ENCODE measurements around the gene MSRB1. TPM values are rescaled to one million over a fixed set of nuclear protein-coding genes. Genes with fewer than 3 reads are reported as not detected.
A peak's percentile ranks its signal among the peaks of the same experiment; 100 is the strongest.

The MSRB1 gene
- total RNA-seq, 1 donor from 2014 or later = 23.7 TPM

DNA sequence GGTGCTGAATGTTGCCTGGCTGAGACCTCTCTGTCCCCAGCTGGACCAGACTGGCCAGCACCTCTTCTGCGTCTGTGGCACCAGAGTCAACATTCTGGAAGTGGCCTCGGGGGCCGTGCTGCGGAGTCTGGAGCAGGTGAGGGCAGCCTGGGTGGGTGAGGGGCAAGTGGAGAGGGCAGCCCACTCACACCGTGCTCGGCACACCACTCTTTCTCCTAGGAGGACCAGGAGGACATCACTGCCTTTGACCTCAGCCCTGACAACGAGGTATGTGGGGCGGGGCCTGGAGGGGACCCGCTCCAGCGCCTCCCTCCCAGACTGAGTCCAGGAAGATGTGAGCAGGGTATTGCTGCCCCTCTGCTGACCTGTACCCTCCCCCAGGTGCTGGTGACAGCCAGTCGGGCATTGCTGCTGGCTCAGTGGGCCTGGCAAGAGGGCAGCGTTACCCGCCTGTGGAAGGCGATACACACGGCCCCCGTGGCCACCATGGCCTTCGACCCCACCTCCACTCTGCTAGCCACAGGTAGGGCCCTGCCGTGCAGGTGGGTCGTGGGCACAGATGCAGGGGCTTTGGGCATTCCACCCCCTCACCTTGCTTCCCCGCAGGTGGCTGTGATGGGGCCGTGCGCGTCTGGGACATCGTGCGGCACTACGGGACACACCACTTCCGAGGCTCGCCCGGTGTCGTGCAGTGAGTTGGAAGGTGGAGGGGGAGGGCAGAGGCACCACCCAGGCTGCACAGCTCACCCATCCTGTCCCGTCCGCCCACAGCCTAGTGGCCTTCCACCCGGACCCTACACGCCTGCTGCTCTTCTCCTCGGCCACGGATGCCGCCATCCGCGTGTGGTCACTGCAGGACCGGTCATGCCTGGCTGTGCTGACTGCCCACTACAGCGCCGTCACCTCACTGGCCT is 31.4 kb upstream of the MSRB1 start:
- TF ChIP-seq, protein P1, sequence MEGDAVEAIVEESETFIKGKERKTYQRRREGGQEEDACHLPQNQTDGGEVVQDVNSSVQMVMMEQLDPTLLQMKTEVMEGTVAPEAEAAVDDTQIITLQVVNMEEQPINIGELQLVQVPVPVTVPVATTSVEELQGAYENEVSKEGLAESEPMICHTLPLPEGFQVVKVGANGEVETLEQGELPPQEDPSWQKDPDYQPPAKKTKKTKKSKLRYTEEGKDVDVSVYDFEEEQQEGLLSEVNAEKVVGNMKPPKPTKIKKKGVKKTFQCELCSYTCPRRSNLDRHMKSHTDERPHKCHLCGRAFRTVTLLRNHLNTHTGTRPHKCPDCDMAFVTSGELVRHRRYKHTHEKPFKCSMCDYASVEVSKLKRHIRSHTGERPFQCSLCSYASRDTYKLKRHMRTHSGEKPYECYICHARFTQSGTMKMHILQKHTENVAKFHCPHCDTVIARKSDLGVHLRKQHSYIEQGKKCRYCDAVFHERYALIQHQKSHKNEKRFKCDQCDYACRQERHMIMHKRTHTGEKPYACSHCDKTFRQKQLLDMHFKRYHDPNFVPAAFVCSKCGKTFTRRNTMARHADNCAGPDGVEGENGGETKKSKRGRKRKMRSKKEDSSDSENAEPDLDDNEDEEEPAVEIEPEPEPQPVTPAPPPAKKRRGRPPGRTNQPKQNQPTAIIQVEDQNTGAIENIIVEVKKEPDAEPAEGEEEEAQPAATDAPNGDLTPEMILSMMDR (IDR thresholded peaks at IDR 0.05; ENCODE audit: insufficient read depth, low read depth, low read length) = no peak
- TF ChIP-seq EZH2 (IDR thresholded peaks at IDR 0.05; ENCODE audit: insufficient read depth, low read length) = no peak
- peaks cover 11% of the 10 kb centered on the region for H3K4me1 Mint-ChIP-seq (ENCODE audit: low read depth, unreplicated experiment)
- no peaks in the 10 kb centered on the region for H3K27me3 ChIP-seq (ENCODE audit: insufficient read depth, low read length)
- H2AFZ ChIP-seq (ENCODE audit: low read depth, low read length) = no peak overlapping the region
- no peak for DNase-seq (ENCODE audit: low read depth)
- FAIRE-seq = no peak
- no peak overlapping the region for H3K9ac ChIP-seq (ENCODE audit: low read length)
- H3K4me1 ChIP-seq (ENCODE audit: insufficient read depth, low read length) = peaks cover 11% of the 10 kb centered on the region
- no peaks in the 10 kb centered on the region for H3K27me3 Mint-ChIP-seq (ENCODE audit: low read depth, unreplicated experiment)
- H3K9me3 Mint-ChIP-seq (ENCODE audit: unreplicated experiment) = no peaks in the 10 kb centered on the region
- H3K4me3 ChIP-seq (ENCODE audit: insufficient read depth, low read depth, low read length) = no peak overlapping the region
- H3K4me3 Mint-ChIP-seq (ENCODE audit: unreplicated experiment) = peak overlapping the region; percentile 40
- no peak overlapping the region for H3K4me2 ChIP-seq (ENCODE audit: low read length)
- H4K20me1 ChIP-seq (ENCODE audit: insufficient read depth, low read length) = peaks cover 23% of the 10 kb centered on the region
- H3K9me3 ChIP-seq (ENCODE audit: insufficient read depth, low read depth, low read length) = no peaks in the 10 kb centered on the region
- peaks cover 6% of the 10 kb centered on the region for H3K36me3 Mint-ChIP-seq (ENCODE audit: low read depth, unreplicated experiment)
- peaks cover 35% of the 10 kb centered on the region for H3K79me2 ChIP-seq (ENCODE audit: insufficient read depth, low read length)
- no peak overlapping the region for H3K27ac Mint-ChIP-seq (ENCODE audit: unreplicated experiment)
- peaks cover 7% of the 10 kb centered on the region for H3K36me3 ChIP-seq (ENCODE audit: insufficient read depth, low read length)
- no peak overlapping the region for H3K27ac ChIP-seq (ENCODE audit: low read depth, low read length)

DNA sequence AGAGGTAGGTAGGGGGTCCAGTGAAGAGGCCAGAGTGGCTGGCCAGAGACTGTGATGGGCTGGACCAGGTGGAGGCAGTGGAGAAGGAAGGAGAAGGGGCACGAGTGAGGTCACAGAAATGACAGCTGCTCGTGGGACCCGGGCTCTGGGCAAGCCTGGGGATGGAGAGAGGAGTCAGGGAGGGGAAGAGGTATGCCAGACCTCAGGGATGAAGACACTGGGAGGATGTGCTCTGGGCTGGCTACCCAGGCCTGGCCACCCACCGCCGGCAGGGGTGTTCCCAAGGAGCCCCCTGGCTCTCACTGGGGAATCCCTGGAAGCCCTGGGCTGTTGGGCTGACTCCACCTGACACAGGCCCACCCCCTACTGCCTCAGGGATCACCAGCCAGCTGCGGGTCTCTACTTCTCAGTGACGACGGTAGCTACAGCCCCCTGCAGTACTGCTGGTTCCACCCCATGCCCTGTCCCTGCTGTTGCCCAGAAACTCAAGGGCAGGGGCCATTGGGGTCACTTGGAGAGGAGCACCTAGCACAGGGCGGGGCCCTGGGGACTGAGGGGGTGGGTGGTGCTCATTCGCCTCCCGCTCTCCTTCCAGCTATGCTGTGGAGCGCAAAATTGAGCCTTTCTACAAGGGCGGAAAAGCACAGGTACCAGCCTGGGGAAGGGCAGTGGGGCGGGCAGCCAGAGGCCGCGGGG is 30.6 kb upstream of the MSRB1 start:
- DNase-seq (ENCODE audit: low read depth) (no peak), FAIRE-seq (no peak)
- Mint-ChIP-seq H3K36me3 (ENCODE audit: low read depth, unreplicated experiment) (peaks cover 6% of the 10 kb centered on the region), H3K27me3 (ENCODE audit: low read depth, unreplicated experiment) (no peaks in the 10 kb centered on the region), H3K4me3 (ENCODE audit: unreplicated experiment) (peak overlapping the region; percentile 93), H3K27ac (ENCODE audit: unreplicated experiment) (no peak overlapping the region), H3K4me1 (ENCODE audit: low read depth, unreplicated experiment) (peaks cover 11% of the 10 kb centered on the region), H3K9me3 (ENCODE audit: unreplicated experiment) (no peaks in the 10 kb centered on the region)
- no peaks in the 10 kb centered on the region for H3K27me3 ChIP-seq (ENCODE audit: insufficient read depth, low read length)
- no peak overlapping the region for H3K4me2 ChIP-seq (ENCODE audit: low read length)
- H3K27ac ChIP-seq (ENCODE audit: low read depth, low read length) = no peak overlapping the region
- TF ChIP-seq, protein P1 (IDR thresholded peaks at IDR 0.05; ENCODE audit: insufficient read depth, low read depth, low read length) = no peak
- no peak for TF ChIP-seq EZH2 (IDR thresholded peaks at IDR 0.05; ENCODE audit: insufficient read depth, low read length)
- no peaks in the 10 kb centered on the region for H3K9me3 ChIP-seq (ENCODE audit: insufficient read depth, low read depth, low read length)
- H3K4me1 ChIP-seq (ENCODE audit: insufficient read depth, low read length) = peaks cover 11% of the 10 kb centered on the region
- peaks cover 22% of the 10 kb centered on the region for H4K20me1 ChIP-seq (ENCODE audit: insufficient read depth, low read length)
- H3K4me3 ChIP-seq (ENCODE audit: insufficient read depth, low read depth, low read length) = no peak overlapping the region
- peaks cover 35% of the 10 kb centered on the region for H3K79me2 ChIP-seq (ENCODE audit: insufficient read depth, low read length)
- no peak overlapping the region for H3K9ac ChIP-seq (ENCODE audit: low read length)
- no peak overlapping the region for H2AFZ ChIP-seq (ENCODE audit: low read depth, low read length)
- peaks cover 7% of the 10 kb centered on the region for H3K36me3 ChIP-seq (ENCODE audit: insufficient read depth, low read length)

Measured in astrocyte (in vitro differentiated cells and primary cell).